HFFc6 (cell line): ENCODE data around the gene LYRM1. TPM values are rescaled to one million over a fixed set of nuclear protein-coding genes. Genes with fewer than 3 reads are reported as not detected.
"Not testable (repeated sequence)": the region's sequence is repeated elsewhere in the genome, so short reads cannot be mapped to it uniquely, and the experiment has no call there.

Experiments
- DNase-seq: peaks from one replicate; pipeline ENCODE4 v3.0.0-alpha.2; 2018
- H3K27ac Mint-ChIP-seq: 2 replicates; pipeline ENCODE4 v1.8.0; 2020; ENCODE audit warnings: mild to moderate bottlenecking, mixed read lengths
- H3K27me3 Mint-ChIP-seq: 2 replicates; pipeline ENCODE4 v1.8.0; 2021; ENCODE audit warnings: mild to moderate bottlenecking, moderate library complexity, mixed read lengths; ENCODE audit not compliant: insufficient read depth
- H3K36me3 Mint-ChIP-seq: 2 replicates; pipeline ENCODE4 v1.8.0; 2021; ENCODE audit warnings: low read depth, mixed read lengths
- H3K4me1 Mint-ChIP-seq: 2 replicates; pipeline ENCODE4 v1.8.0; 2020; ENCODE audit warnings: low read depth, mixed read lengths
- H3K4me3 Mint-ChIP-seq: 2 replicates; pipeline ENCODE4 v1.8.0; 2020; ENCODE audit warnings: mild to moderate bottlenecking, moderate library complexity, mixed read lengths
- H3K9me3 Mint-ChIP-seq: 2 replicates; pipeline ENCODE4 v1.8.0; 2020; ENCODE audit warnings: mild to moderate bottlenecking, mixed read lengths
- CTCF ChIP-seq: fragments of 200-600 bp; sonication (generic); IDR thresholded peaks from 2 replicates; pipeline ENCODE4 v1.5.0; 2021; ENCODE audit warnings: antibody characterized with exemption, mild to moderate bottlenecking
- total RNA-seq, 6 experiments: library from RNA; stranded (reverse); fragmentation: NEBNext Ultra II Directional; extraction: Animal tissue kit (Norgen Biotek cat#: 25700); gene quantifications; 2 replicates in 1 of 6; 3 replicates in 5 of 6; pipeline ENCODE4 v1.2.3, GENCODE V29; 2021

Gene LYRM1
- total RNA-seq, 6 experiments from 2014 or later: 22.2 to 28.4 (median 25.8) TPM

- Mint-ChIP-seq H3K27ac (peak overlapping the region; percentile 16; the same call in 1 of the 2 replicates), H3K4me3 (0 out of 2 replicates have a peak overlapping the region, but pooled peaks have one; percentile 13), H3K4me1 (peaks cover 62% of the 10 kb centered on the region), H3K27me3 (peaks cover 2% of the 10 kb centered on the region; the same call in 1 of the 2 replicates), H3K9me3 (no peaks in the 10 kb centered on the region), H3K36me3 (peaks cover 45% of the 10 kb centered on the region)
- TF ChIP-seq CTCF: no peak
- no peak for DNase-seq
Measured at GRCh38 chr16:20854963-20855362, 45.6 kb upstream of the LYRM1 start.

GRCh38 chr16:20857281-20857680, 43.3 kb upstream of the LYRM1 start:
- DNase-seq: no peak
- Mint-ChIP-seq H3K27me3 (peaks cover 2% of the 10 kb centered on the region; the same call in 1 of the 2 replicates), H3K9me3 (no peaks in the 10 kb centered on the region), H3K36me3 (peaks cover 66% of the 10 kb centered on the region), H3K4me3 (no peak overlapping the region), H3K27ac (no peak overlapping the region), H3K4me1 (peaks cover 41% of the 10 kb centered on the region)
- TF ChIP-seq CTCF: no peak

GRCh38 chr16:20859229-20859628, 41.3 kb upstream of the LYRM1 start:
- no peak overlapping the region for H3K27ac Mint-ChIP-seq
- TF ChIP-seq CTCF: no peak
- H3K4me1 Mint-ChIP-seq: peaks cover 38% of the 10 kb centered on the region
- H3K27me3 Mint-ChIP-seq: peaks cover 2% of the 10 kb centered on the region; the same call in 1 of the 2 replicates
- H3K36me3 Mint-ChIP-seq: peaks cover 63% of the 10 kb centered on the region
- H3K4me3 Mint-ChIP-seq: no peak overlapping the region
- H3K9me3 Mint-ChIP-seq: no peaks in the 10 kb centered on the region
- no peak for DNase-seq

- H3K9me3 Mint-ChIP-seq: no peaks in the 10 kb centered on the region
- peaks cover 62% of the 10 kb centered on the region for H3K36me3 Mint-ChIP-seq
- peak overlapping the region; percentile 68; the same call in 1 of the 2 replicates for H3K27ac Mint-ChIP-seq
- no peak for TF ChIP-seq CTCF
- H3K27me3 Mint-ChIP-seq: peaks cover 2% of the 10 kb centered on the region; the same call in 1 of the 2 replicates
- H3K4me3 Mint-ChIP-seq: no peak overlapping the region
- DNase-seq: no peak
- peaks cover 38% of the 10 kb centered on the region for H3K4me1 Mint-ChIP-seq
Measured at GRCh38 chr16:20859699-20860098, 40.9 kb upstream of the LYRM1 start.

- Mint-ChIP-seq H3K9me3 (no peaks in the 10 kb centered on the region), H3K27ac (peak overlapping the region; percentile 68; the same call in 1 of the 2 replicates), H3K4me1 (peaks cover 38% of the 10 kb centered on the region), H3K36me3 (peaks cover 58% of the 10 kb centered on the region), H3K4me3 (no peak overlapping the region), H3K27me3 (peaks cover 2% of the 10 kb centered on the region; the same call in 1 of the 2 replicates)
- no peak for TF ChIP-seq CTCF
- DNase-seq: no peak
Measured at GRCh38 chr16:20860361-20860760, 40.2 kb upstream of the LYRM1 start.

- H3K27me3 Mint-ChIP-seq, H3K27ac Mint-ChIP-seq, H3K9me3 Mint-ChIP-seq, H3K4me3 Mint-ChIP-seq, DNase-seq: not testable (repeated sequence)
- peaks cover 39% of the 10 kb centered on the region for H3K4me1 Mint-ChIP-seq
- peaks cover 52% of the 10 kb centered on the region for H3K36me3 Mint-ChIP-seq
Measured at GRCh38 chr16:20860995-20861394, 39.6 kb upstream of the LYRM1 start.
